A549 (cell line): ENCODE data around the gene THADA. TPM values are rescaled to one million over a fixed set of nuclear protein-coding genes. Genes with fewer than 3 reads are reported as not detected.
A peak's percentile ranks its signal among the peaks of the same experiment; 100 is the strongest.

ENCODE experiments used
- ATAC-seq, 2 experiments: fragments of 200-7000 bp in 1 of 2; fragments of >200 bp in 1 of 2; cut with Nextera tagmentation in 1 of 2; cut with Tn5 transposase in 1 of 2; 3 replicates each; pipeline versions ENCODE4 v1.8.0 to v1.9.1; 2018 to 2020; ENCODE audit warnings: mild to moderate bottlenecking in 1 of 2, moderate library complexity in 1 of 2
- CTCF ChIA-PET: fragments of 300-600 bp; sonication (Branson Sonifier 250); formaldehyde crosslinking; extraction: SDS; loops from one replicate; lab custom pipeline; 2021; ENCODE audit warnings: antibody characterized with exemption, inconsistent platforms; lab: Yijun Ruan, JAX
- POLR2A ChIA-PET: fragments of 350-600 bp; formaldehyde crosslinking; extraction: SDS; loops from one replicate; lab custom pipeline; 2021; ENCODE audit warnings: antibody characterized with exemption, inconsistent platforms; lab: Yijun Ruan, JAX
- DNase-seq, 2 experiments: peaks; one replicate each; pipeline versions ENCODE4 v3.0.0 to v3.0.0-alpha.2; 2011 to 2016; ENCODE audit warnings: low read depth in 1 of 2, low spot score in 1 of 2
- FAIRE-seq: peaks from 2 replicates; lab custom pipeline; 2011; peaks lifted over from hg19 to GRCh38; lab: Jason Lieb, UNC
- H3K27ac ChIP-seq, 2 experiments: fragments of >200 bp; sonication (Bioruptor Twin); formaldehyde crosslinking; 3 replicates each; pipeline ENCODE4 v1.5.1; 2016 to 2017
- H3K4me1 ChIP-seq: fragments of >200 bp; sonication (Bioruptor Twin); formaldehyde crosslinking; 3 replicates; pipeline ENCODE4 v1.6.1; 2016
- H3K4me2 ChIP-seq: fragments of >200 bp; sonication (Bioruptor Twin); formaldehyde crosslinking; 3 replicates; pipeline ENCODE4 v1.6.1; 2016
- H3K4me3 ChIP-seq: fragments of >200 bp; sonication (Bioruptor Twin); formaldehyde crosslinking; 3 replicates; pipeline ENCODE4 v1.5.1; 2016
- H3K9me3 ChIP-seq: fragments of >200 bp; sonication (Bioruptor Twin); formaldehyde crosslinking; 3 replicates; pipeline ENCODE4 v1.6.1; 2016
- ATOH8 ChIP-seq: fragments of 250-450 bp; sonication (Bioruptor Pico); IDR thresholded peaks from 2 replicates; pipeline ENCODE4 v1.5.0; 2020; ENCODE audit warnings: low read depth, mild to moderate bottlenecking, moderate library complexity
- BHLHE40 ChIP-seq: IDR thresholded peaks from 2 replicates; pipeline ENCODE4 v1.6.1; 2012; ENCODE audit warnings: low read depth, low read length, inconsistent platforms
- CBX2 ChIP-seq: fragments of 200-600 bp; sonication (generic); IDR thresholded peaks from 2 replicates; pipeline ENCODE4 v1.6.1; 2016; ENCODE audit warnings: low read depth, mild to moderate bottlenecking, borderline replicate concordance
- CBX8 ChIP-seq: fragments of 200-600 bp; sonication (generic); IDR thresholded peaks from 2 replicates; pipeline ENCODE4 v1.6.1; 2016
- CEBPB ChIP-seq, 2 experiments: fragments of >200 bp in 1 of 2; sonication (Bioruptor Twin) in 1 of 2; formaldehyde crosslinking in 1 of 2; IDR thresholded peaks; 2 replicates each; pipeline ENCODE4 v1.6.1; 2012 to 2016
- CHD4 ChIP-seq: fragments of 200-600 bp; sonication (generic); IDR thresholded peaks from 2 replicates; pipeline ENCODE4 v1.6.1; 2016; ENCODE audit warnings: antibody characterized with exemption, mild to moderate bottlenecking, borderline replicate concordance
- CTCF ChIP-seq: fragments of >200 bp; sonication (Bioruptor Twin); formaldehyde crosslinking; IDR thresholded peaks from 3 replicates; pipeline ENCODE4 v1.5.1; 2016
- EHF ChIP-seq: fragments of 250-450 bp; sonication (Bioruptor Pico); IDR thresholded peaks from 2 replicates; pipeline ENCODE4 v1.5.0; 2020; ENCODE audit warnings: mild to moderate bottlenecking
- EHMT2 ChIP-seq: fragments of 200-600 bp; sonication (generic); IDR thresholded peaks from 2 replicates; pipeline ENCODE4 v1.6.1; 2016; ENCODE audit warnings: antibody characterized with exemption, low read depth, mild to moderate bottlenecking, moderate library complexity
- ELK1 ChIP-seq: fragments of 150-350 bp; IDR thresholded peaks from 2 replicates; pipeline ENCODE4 v1.6.1; 2014; ENCODE audit warnings: low read depth, mild to moderate bottlenecking, low read length
- ESRRA ChIP-seq: fragments of 150-350 bp; IDR thresholded peaks from 2 replicates; pipeline ENCODE4 v1.6.1; 2014; ENCODE audit warnings: mild to moderate bottlenecking, low read length, borderline replicate concordance
- HDAC2 ChIP-seq: fragments of 200-600 bp; sonication (generic); IDR thresholded peaks from 2 replicates; pipeline ENCODE4 v1.6.1; 2016
- HOXB13 ChIP-seq: fragments of 250-450 bp; sonication (Bioruptor Pico); IDR thresholded peaks from 2 replicates; pipeline ENCODE4 v1.5.0; 2020; ENCODE audit warnings: low read depth, mild to moderate bottlenecking, moderate library complexity
- JUN ChIP-seq, 2 experiments: fragments of >200 bp; sonication (Bioruptor Twin); formaldehyde crosslinking; IDR thresholded peaks; 2 replicates in 1 of 2; 3 replicates in 1 of 2; pipeline ENCODE4 v1.6.1; 2016 to 2017
- KDM1A ChIP-seq: fragments of 200-600 bp; sonication (generic); IDR thresholded peaks from 2 replicates; pipeline ENCODE4 v1.6.1; 2016; ENCODE audit warnings: low read depth, mild to moderate bottlenecking
- KDM5A ChIP-seq: fragments of 200-600 bp; sonication (generic); IDR thresholded peaks from 2 replicates; pipeline ENCODE4 v1.6.1; 2016; ENCODE audit warnings: antibody characterized with exemption, mild to moderate bottlenecking
- MAFK ChIP-seq: fragments of 450-650 bp; IDR thresholded peaks from 2 replicates; pipeline ENCODE4 v1.6.1; 2014; ENCODE audit not compliant: partially characterized antibody
- MAX ChIP-seq: IDR thresholded peaks from 2 replicates; pipeline ENCODE4 v1.6.1; 2012
- NR3C1 ChIP-seq: fragments of >200 bp; sonication (Bioruptor Twin); formaldehyde crosslinking; IDR thresholded peaks from 3 replicates; pipeline ENCODE4 v1.6.1; 2017
- POLR2A ChIP-seq: IDR thresholded peaks from 2 replicates; pipeline ENCODE4 v1.6.1; 2012; ENCODE audit warnings: mild to moderate bottlenecking, low read length
- RAD21 ChIP-seq, 2 experiments: fragments of >200 bp in 1 of 2; sonication (Bioruptor Twin) in 1 of 2; formaldehyde crosslinking in 1 of 2; IDR thresholded peaks in 1 of 2; conservative IDR thresholded peaks in 1 of 2; 2 replicates in 1 of 2; 3 replicates in 1 of 2; pipeline ENCODE4 v1.6.1; 2012 to 2018; ENCODE audit warnings: inconsistent platforms in 1 of 2
- RNF2 ChIP-seq: fragments of 200-600 bp; sonication (generic); IDR thresholded peaks from 2 replicates; pipeline ENCODE4 v1.6.1; 2016; ENCODE audit warnings: low read depth, mild to moderate bottlenecking, antibody characterized with exemption, moderate library complexity, borderline replicate concordance
- SREBF2 ChIP-seq: fragments of 450-650 bp; IDR thresholded peaks from 2 replicates; pipeline ENCODE4 v1.6.1; 2014; ENCODE audit warnings: mild to moderate bottlenecking, moderate library complexity
- ZFP36 ChIP-seq: fragments of 450-650 bp; IDR thresholded peaks from 2 replicates; pipeline ENCODE4 v1.6.1; 2014; ENCODE audit warnings: borderline replicate concordance; ENCODE audit not compliant: partially characterized antibody
- ZNF302 ChIP-seq: fragments of 250-450 bp; sonication (Bioruptor Pico); IDR thresholded peaks from 2 replicates; pipeline ENCODE4 v1.9.0; 2021; ENCODE audit warnings: inconsistent platforms, mild to moderate bottlenecking, moderate library complexity
- WGBS: methylation state at CpG from one replicate; pipeline ENCODE4 v1.1.6; 2017; ENCODE audit errors: missing lambda C conversion rate; 5-methylcytosine and 5-hydroxymethylcytosine counted together
- polyA plus RNA-seq, 4 experiments: library from polyadenylated mRNA; depleted of rRNA in 3 of 4; stranded (reverse); fragments of >200 nt; fragmentation: RNase III in 1 of 4; extraction: RNeasy Plus Mini Kit Qiagen cat#74134 plus additional on column Dnase treatment in 1 of 4; gene quantifications; 2 replicates in 3 of 4; 3 replicates in 1 of 4; pipeline ENCODE4 v1.2.3, GENCODE V29; 2011 to 2017

THADA gene
- polyA plus RNA-seq, 2 of the 4 experiments (the other 2 are of a cell fraction) = 21.8 to 37.9 TPM

- Histone ChIP-seq H3K9me3 (no peaks in the 10 kb centered on the region), H3K4me1 (peaks cover 54% of the 10 kb centered on the region), H3K4me3 (no peak overlapping the region), H3K27ac (peak overlapping the region in 1 of 2 experiments; percentile 71; a peak in 3 of 6 replicates), H3K4me2 (no peak overlapping the region)
- CTCF ChIA-PET = interaction anchor here (1.1 kb wide), 1 partner anchor 30 kb away, joined by 5 read pairs; the partner anchor contains the start of gene ZFP36L2
- DNase-seq = no peak
- no peak for FAIRE-seq
- ATAC-seq = no peak
- 93% methylated on average over 5 of the region's 5 CpGs for WGBS
- TF ChIP-seq NR3C1 (no peak), ESRRA (no peak), KDM1A (no peak), CBX8 (no peak), CEBPB (IDR thresholded peaks at IDR 0.05) (no peak), ATOH8 (no peak), KDM5A (no peak), RNF2 (no peak)
- POLR2A ChIA-PET = interaction anchor here (0.6 kb wide), 1 partner anchor 211 kb away, joined by 5 read pairs; no protein-coding TSS in a partner anchor
These were observed 398.3 kb downstream of the THADA start for GRCh38 chr2:43197588-43197896.

GRCh38 chr2:43196768-43197587 lies 398.9 kb downstream of the THADA start:
- Histone ChIP-seq H3K4me3 (no peak overlapping the region), H3K4me1 (peaks cover 59% of the 10 kb centered on the region), H3K4me2 (no peak overlapping the region), H3K27ac (peak overlapping the region in 1 of 2 experiments; percentile 71; a peak in 3 of 6 replicates), H3K9me3 (no peaks in the 10 kb centered on the region)
- FAIRE-seq (no peak), ATAC-seq (no peak), DNase-seq (no peak)
- WGBS = 83% methylated on average over 12 of the region's 12 CpGs
- ChIA-PET POLR2A (no interaction called here), CTCF (interaction anchor here (1.1 kb wide), 1 partner anchor 30 kb away, joined by 5 read pairs; the partner anchor contains the start of gene ZFP36L2)
- peak; percentile 94 for TF ChIP-seq MAFK
- TF ChIP-seq ELK1 = no peak

- ChIA-PET CTCF (interaction anchor here (0.9 to 2.1 kb wide), 4 partner anchors 9 to 62 kb away, joined by 3 to 10 read pairs (median 4); no protein-coding TSS in a partner anchor), POLR2A (interaction anchor here (1.5 kb wide), 1 partner anchor 32 kb away, joined by 5 read pairs; the partner anchor contains the start of gene ZFP36L2)
- WGBS = 10% methylated on average over 13 of the region's 13 CpGs
- peak overlapping the region; percentile 89 for H3K4me2 ChIP-seq
- no peaks in the 10 kb centered on the region for H3K9me3 ChIP-seq
- peaks cover 56% of the 10 kb centered on the region for H3K4me1 ChIP-seq
- ATAC-seq (peak; percentile 78 to 83), DNase-seq (peak; percentile 85 to 89), FAIRE-seq (no peak)
- H3K27ac ChIP-seq = peak overlapping the region; percentile 93 to 97
- peak overlapping the region; percentile 11; the same call in 1 of the 3 replicates for H3K4me3 ChIP-seq
- no peak for TF ChIP-seq ELK1
- TF ChIP-seq KDM5A = no peak
- no peak for TF ChIP-seq HOXB13 (CRISPR knock-in tag)
- no peak; the same call in 1 of the 2 replicates for TF ChIP-seq HDAC2
- TF ChIP-seq ATOH8 = no peak
- no peak for TF ChIP-seq BHLHE40
- peak; percentile 53; the same call in 1 of the 2 replicates for TF ChIP-seq EHF
- TF ChIP-seq SREBF2 = no peak
- TF ChIP-seq POLR2A = peak; percentile 39
- 0 out of 5 replicates have a peak, but pooled peaks of 1 of the 2 experiments have one; percentile 25 for TF ChIP-seq RAD21 (conservative IDR thresholded peaks at IDR 0.05 in 1 of 2, IDR thresholded peaks at IDR 0.05 in 1 of 2)
- TF ChIP-seq ZNF302 (CRISPR knock-in tag) = no peak
- no peak for TF ChIP-seq CBX2
- TF ChIP-seq ZFP36 = peak; percentile 49
- peak; percentile 46; the same call in 1 of the 2 replicates for TF ChIP-seq ESRRA
- TF ChIP-seq MAX = peak; percentile 13; the same call in 1 of the 2 replicates
- TF ChIP-seq JUN (IDR thresholded peaks at IDR 0.05) = peak; percentile 23 to 45; a peak in 2 of 5 replicates
- no peak for TF ChIP-seq EHMT2
- TF ChIP-seq CHD4 = no peak
- no peak for TF ChIP-seq CTCF
These were observed 401.5 kb downstream of the THADA start for GRCh38 chr2:43194121-43194869.
